HEK293 (cell line): ENCODE data around the gene AKIP1.

Source experiments
- CTCF ChIA-PET: fragments of 350-600 bp; formaldehyde crosslinking; extraction: SDS; loops from one replicate; lab custom pipeline; 2021; ENCODE audit warnings: antibody characterized with exemption; lab: Yijun Ruan, JAX
- POLR2A ChIA-PET: fragments of 300-600 bp; formaldehyde crosslinking; extraction: SDS; loops from one replicate; lab custom pipeline; 2020; ENCODE audit warnings: antibody characterized with exemption, inconsistent platforms; lab: Yijun Ruan, JAX
- H3K27ac ChIP-seq: fragments of 200-500 bp; sonication (Bioruptor generic); 2 replicates; pipeline ENCODE4 v1.5.1; 2014; ENCODE audit warnings: low read depth, low read length, control low read depth, inconsistent platforms; ENCODE audit errors: extremely low read depth
- H3K36me3 ChIP-seq, 2 experiments: fragments of 200-500 bp in 1 of 2; sonication (Bioruptor generic) in 1 of 2; 1 replicate in 1 of 2; 2 replicates in 1 of 2; pipeline ENCODE4 v1.5.1; 2014 to 2017; ENCODE audit warnings: inconsistent platforms in 2 of 2, low read length in 2 of 2; ENCODE audit not compliant: control insufficient read depth in 2 of 2, insufficient read depth in 1 of 2
- H3K4me1 ChIP-seq: fragments of 200-500 bp; sonication (Bioruptor generic); 2 replicates; pipeline ENCODE4 v1.5.1; 2014; ENCODE audit warnings: mild to moderate bottlenecking, low read length, inconsistent platforms; ENCODE audit not compliant: control insufficient read depth, insufficient read depth
- H3K4me3 ChIP-seq: 2 replicates; pipeline ENCODE4 v1.5.1; 2011; ENCODE audit warnings: low read depth, mild to moderate bottlenecking, control low read depth, low read length, moderate library complexity
- H3K9me3 ChIP-seq: fragments of 200-500 bp; sonication (Bioruptor generic); 2 replicates; pipeline ENCODE4 v1.5.1; 2014; ENCODE audit warnings: low read depth, low read length, inconsistent platforms; ENCODE audit not compliant: control insufficient read depth, insufficient read depth
- GLIS2 ChIP-seq: fragments of 450-650 bp; formaldehyde crosslinking; IDR thresholded peaks from 2 replicates; pipeline ENCODE4 v1.5.1; 2016; ENCODE audit warnings: missing biosample characterization, missing genetic modification characterization
- PRDM10 ChIP-seq: fragments of 450-650 bp; formaldehyde crosslinking; IDR thresholded peaks from 2 replicates; pipeline ENCODE4 v1.5.1; 2016; ENCODE audit warnings: missing biosample characterization, missing genetic modification characterization
- TRIM28 ChIP-seq: IDR thresholded peaks from 2 replicates; pipeline ENCODE4 v1.6.1; 2011; ENCODE audit warnings: low read length, control low read depth, borderline replicate concordance
- ZBTB21 ChIP-seq: fragments of 450-650 bp; formaldehyde crosslinking; IDR thresholded peaks from 2 replicates; pipeline ENCODE4 v1.5.1; 2017; ENCODE audit warnings: missing biosample characterization, missing genetic modification characterization
- ZNF223 ChIP-seq: fragments of 450-650 bp; formaldehyde crosslinking; IDR thresholded peaks from 2 replicates; pipeline ENCODE4 v1.5.1; 2016; ENCODE audit warnings: missing biosample characterization, missing genetic modification characterization
- ZNF302 ChIP-seq: fragments of 450-650 bp; formaldehyde crosslinking; IDR thresholded peaks from 2 replicates; pipeline ENCODE4 v1.5.1; 2016; ENCODE audit warnings: missing biosample characterization, missing genetic modification characterization, low read depth
- ZNF350 ChIP-seq: fragments of 450-650 bp; formaldehyde crosslinking; IDR thresholded peaks from 2 replicates; pipeline ENCODE4 v1.5.0; 2017; ENCODE audit warnings: missing biosample characterization, mild to moderate bottlenecking, missing genetic modification characterization
- ZNF629 ChIP-seq: fragments of 450-650 bp; formaldehyde crosslinking; IDR thresholded peaks from 2 replicates; pipeline ENCODE4 v1.5.1; 2017; ENCODE audit warnings: missing biosample characterization, missing genetic modification characterization
- ZNF654 ChIP-seq: fragments of 450-650 bp; formaldehyde crosslinking; IDR thresholded peaks from 2 replicates; pipeline ENCODE4 v1.5.1; 2016; ENCODE audit warnings: low read depth, missing biosample characterization, missing genetic modification characterization
- ZNF660 ChIP-seq: fragments of 450-650 bp; IDR thresholded peaks from 2 replicates; pipeline ENCODE4 v1.5.1; 2018; ENCODE audit warnings: missing biosample characterization, mild to moderate bottlenecking, missing genetic modification characterization
- TF ChIP-seq, protein P1 (sequence below): fragments of 450-650 bp; IDR thresholded peaks from 2 replicates; pipeline ENCODE4 v1.5.1; 2018; ENCODE audit warnings: missing biosample characterization, mild to moderate bottlenecking, missing genetic modification characterization
- TF ChIP-seq, protein P2 (sequence below): fragments of 450-650 bp; formaldehyde crosslinking; IDR thresholded peaks from 2 replicates; pipeline ENCODE4 v1.5.1; 2016; ENCODE audit warnings: missing biosample characterization, missing genetic modification characterization, low read depth
- TF ChIP-seq, protein P3 (sequence below): fragments of 450-650 bp; formaldehyde crosslinking; IDR thresholded peaks from 2 replicates; pipeline ENCODE4 v1.5.1; 2016; ENCODE audit warnings: missing biosample characterization, missing genetic modification characterization

Gene AKIP1

GRCh38 chr11:8913961-8914660 is 3.1 kb downstream of the AKIP1 start (continued):
- TF ChIP-seq PRDM10 (tag by site-specific recombination) (peak; percentile 99), ZNF654 (peak; percentile 66), ZBTB21 (tag by site-specific recombination) (peak; percentile 73; the same call in 1 of the 2 replicates), ZNF660 (tag by site-specific recombination) (0 out of 2 replicates have a peak, but pooled peaks have one; percentile 20), ZNF629 (tag by site-specific recombination) (peak; percentile 78), TRIM28 (no peak)
- TF ChIP-seq, protein P1, sequence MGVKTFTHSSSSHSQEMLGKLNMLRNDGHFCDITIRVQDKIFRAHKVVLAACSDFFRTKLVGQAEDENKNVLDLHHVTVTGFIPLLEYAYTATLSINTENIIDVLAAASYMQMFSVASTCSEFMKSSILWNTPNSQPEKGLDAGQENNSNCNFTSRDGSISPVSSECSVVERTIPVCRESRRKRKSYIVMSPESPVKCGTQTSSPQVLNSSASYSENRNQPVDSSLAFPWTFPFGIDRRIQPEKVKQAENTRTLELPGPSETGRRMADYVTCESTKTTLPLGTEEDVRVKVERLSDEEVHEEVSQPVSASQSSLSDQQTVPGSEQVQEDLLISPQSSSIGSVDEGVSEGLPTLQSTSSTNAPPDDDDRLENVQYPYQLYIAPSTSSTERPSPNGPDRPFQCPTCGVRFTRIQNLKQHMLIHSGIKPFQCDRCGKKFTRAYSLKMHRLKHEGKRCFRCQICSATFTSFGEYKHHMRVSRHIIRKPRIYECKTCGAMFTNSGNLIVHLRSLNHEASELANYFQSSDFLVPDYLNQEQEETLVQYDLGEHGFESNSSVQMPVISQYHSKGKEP (tag by site-specific recombination): 0 out of 2 replicates have a peak, but pooled peaks have one; percentile 20
- TF ChIP-seq, protein P2, sequence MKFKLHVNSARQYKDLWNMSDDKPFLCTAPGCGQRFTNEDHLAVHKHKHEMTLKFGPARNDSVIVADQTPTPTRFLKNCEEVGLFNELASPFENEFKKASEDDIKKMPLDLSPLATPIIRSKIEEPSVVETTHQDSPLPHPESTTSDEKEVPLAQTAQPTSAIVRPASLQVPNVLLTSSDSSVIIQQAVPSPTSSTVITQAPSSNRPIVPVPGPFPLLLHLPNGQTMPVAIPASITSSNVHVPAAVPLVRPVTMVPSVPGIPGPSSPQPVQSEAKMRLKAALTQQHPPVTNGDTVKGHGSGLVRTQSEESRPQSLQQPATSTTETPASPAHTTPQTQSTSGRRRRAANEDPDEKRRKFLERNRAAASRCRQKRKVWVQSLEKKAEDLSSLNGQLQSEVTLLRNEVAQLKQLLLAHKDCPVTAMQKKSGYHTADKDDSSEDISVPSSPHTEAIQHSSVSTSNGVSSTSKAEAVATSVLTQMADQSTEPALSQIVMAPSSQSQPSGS (tag by site-specific recombination): peak; percentile 12; the same call in 1 of the 2 replicates

DNA sequence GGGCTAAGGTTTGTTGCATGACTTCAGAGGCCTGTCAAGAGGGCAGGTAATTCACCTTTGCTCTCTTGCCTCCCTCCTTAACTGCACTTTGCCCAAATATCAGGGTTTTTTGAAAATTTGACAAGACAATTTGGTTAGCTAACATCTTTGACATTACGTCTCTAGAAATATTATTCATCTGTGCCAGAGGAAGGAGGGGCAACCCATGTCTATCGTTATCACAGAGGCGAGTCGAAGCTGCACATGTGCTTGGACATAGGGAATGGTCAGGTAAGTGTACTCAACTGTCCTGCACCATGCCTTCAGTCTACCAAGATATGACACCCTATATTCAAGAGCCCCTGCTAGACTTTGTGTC is 3.7 kb downstream of the AKIP1 start:
- H3K9me3 ChIP-seq: no peaks in the 10 kb centered on the region
- H3K4me1 ChIP-seq: no peaks in the 10 kb centered on the region
- no peak overlapping the region for H3K27ac ChIP-seq
- no peak overlapping the region for H3K4me3 ChIP-seq
- ChIA-PET POLR2A (interaction anchor here (0.7 to 1.5 kb wide), 4 partner anchors 21 to 658 kb away, joined by 3 to 4 read pairs (median 3); partner anchors contain the start of genes TMEM9B and WEE1), CTCF (interaction anchor here (0.6 to 2.8 kb wide), 24 partner anchors 8 to 675 kb away, joined by 3 to 96 read pairs (median 3); no protein-coding TSS in a partner anchor)
- peaks cover 0 to 52% of the 10 kb centered on the region in 2 experiments; a peak in 2 of 3 replicates for H3K36me3 ChIP-seq
- TF ChIP-seq ZNF302 (tag by site-specific recombination) (no peak), GLIS2 (tag by site-specific recombination) (no peak), ZNF223 (tag by site-specific recombination) (no peak), ZNF350 (tag by site-specific recombination) (no peak)
- TF ChIP-seq, protein P3, sequence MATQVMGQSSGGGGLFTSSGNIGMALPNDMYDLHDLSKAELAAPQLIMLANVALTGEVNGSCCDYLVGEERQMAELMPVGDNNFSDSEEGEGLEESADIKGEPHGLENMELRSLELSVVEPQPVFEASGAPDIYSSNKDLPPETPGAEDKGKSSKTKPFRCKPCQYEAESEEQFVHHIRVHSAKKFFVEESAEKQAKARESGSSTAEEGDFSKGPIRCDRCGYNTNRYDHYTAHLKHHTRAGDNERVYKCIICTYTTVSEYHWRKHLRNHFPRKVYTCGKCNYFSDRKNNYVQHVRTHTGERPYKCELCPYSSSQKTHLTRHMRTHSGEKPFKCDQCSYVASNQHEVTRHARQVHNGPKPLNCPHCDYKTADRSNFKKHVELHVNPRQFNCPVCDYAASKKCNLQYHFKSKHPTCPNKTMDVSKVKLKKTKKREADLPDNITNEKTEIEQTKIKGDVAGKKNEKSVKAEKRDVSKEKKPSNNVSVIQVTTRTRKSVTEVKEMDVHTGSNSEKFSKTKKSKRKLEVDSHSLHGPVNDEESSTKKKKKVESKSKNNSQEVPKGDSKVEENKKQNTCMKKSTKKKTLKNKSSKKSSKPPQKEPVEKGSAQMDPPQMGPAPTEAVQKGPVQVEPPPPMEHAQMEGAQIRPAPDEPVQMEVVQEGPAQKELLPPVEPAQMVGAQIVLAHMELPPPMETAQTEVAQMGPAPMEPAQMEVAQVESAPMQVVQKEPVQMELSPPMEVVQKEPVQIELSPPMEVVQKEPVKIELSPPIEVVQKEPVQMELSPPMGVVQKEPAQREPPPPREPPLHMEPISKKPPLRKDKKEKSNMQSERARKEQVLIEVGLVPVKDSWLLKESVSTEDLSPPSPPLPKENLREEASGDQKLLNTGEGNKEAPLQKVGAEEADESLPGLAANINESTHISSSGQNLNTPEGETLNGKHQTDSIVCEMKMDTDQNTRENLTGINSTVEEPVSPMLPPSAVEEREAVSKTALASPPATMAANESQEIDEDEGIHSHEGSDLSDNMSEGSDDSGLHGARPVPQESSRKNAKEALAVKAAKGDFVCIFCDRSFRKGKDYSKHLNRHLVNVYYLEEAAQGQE: no peak
